Dermis lymphatic vessel endothelial cell (primary cell): ENCODE data around the gene TMEM37. TPM values are rescaled to one million over a fixed set of nuclear protein-coding genes. Genes with fewer than 3 reads are reported as not detected.

Experiments
- total RNA-seq: library from RNA; depleted of rRNA; stranded (reverse); fragments of >200 nt; gene quantifications from 2 replicates; pipeline ENCODE4 v1.2.1, GENCODE V29; 2014

TMEM37 gene, protein sequence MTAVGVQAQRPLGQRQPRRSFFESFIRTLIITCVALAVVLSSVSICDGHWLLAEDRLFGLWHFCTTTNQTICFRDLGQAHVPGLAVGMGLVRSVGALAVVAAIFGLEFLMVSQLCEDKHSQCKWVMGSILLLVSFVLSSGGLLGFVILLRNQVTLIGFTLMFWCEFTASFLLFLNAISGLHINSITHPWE
- total RNA-seq: not detected in 2 replicates

DNA sequence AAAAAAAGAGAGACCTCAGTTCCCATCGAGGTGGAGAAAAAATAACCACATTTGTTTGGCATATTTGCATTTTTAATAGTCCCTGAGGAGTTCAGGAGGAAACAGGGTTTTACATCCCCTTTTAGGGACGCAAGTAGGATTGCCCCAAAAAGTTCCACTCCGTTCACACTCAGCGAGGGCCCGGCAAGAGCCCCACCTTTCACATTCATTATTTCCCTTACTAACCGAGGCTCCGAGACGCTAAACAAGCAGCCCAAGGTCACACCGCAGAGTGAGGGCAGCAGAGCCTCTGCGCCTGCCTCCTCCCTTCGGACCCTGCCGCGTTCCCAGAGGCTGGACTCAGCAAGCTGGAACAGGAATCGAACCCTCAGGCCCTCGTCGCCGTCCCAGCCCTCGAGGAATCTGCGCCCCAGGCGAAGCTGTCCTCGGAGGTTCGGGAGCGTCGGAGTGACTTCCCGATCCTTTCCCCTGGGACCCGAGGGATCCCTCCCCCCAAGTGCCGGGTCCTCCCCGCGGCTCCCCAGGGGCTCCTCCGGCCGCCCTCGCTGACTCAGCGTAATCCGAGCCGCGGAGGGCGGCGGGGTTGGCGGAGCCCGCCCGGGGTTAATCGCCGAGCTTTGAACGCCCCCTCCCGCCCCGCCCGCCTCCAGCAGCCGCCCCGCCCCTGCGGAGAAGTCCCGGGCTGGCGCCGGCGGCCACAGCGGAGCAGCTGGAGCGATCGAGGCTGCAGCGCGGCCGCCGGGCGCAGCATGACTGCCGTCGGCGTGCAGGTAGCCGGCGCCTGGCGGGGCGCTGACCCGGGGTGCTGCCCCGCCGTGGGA, at the start of gene TMEM37:
TMEM37 (plus strand) TSS at position 700 of the 821 bp plus-strand sequence; CDS start at position 750, 50 bp downstream.

Other genes with a start within 250 kb of the TMEM37 start
- gene STEAP3, start 208.0 kb upstream of the TMEM37 start, total RNA-seq: 6.6 and 9.0 TPM in 2 replicates
- 12.3 and 14.5 TPM in 2 replicates for gene C2orf76, start 65.0 kb upstream of the TMEM37 start, total RNA-seq
- gene DBI, start 64.9 kb upstream of the TMEM37 start, total RNA-seq: 76.4 and 86.9 TPM in 2 replicates
- gene SCTR, start 92.6 kb downstream of the TMEM37 start, total RNA-seq: not detected in 2 replicates
- gene CFAP221, start 112.6 kb downstream of the TMEM37 start, total RNA-seq: under 0.01 TPM in 1 of 2 replicates, not detected in the other
- 5.4 and 6.0 TPM in 2 replicates for gene TMEM177, start 247.3 kb downstream of the TMEM37 start, total RNA-seq